ENCODE data around the gene ETS1. TPM values are rescaled to one million over a fixed set of nuclear protein-coding genes. Genes with fewer than 3 reads are reported as not detected.
"Not testable (repeated sequence)": the region's sequence is repeated elsewhere in the genome, so short reads cannot be mapped to it uniquely, and the experiment has no call there.

Gene ETS1
- total and polyA plus RNA-seq, 2 experiments from 2014 or later: 6.7 to 21.8 TPM

GRCh38 chr11:128450882-128451651 is 136.3 kb downstream of the ETS1 start:
- H3K4me3 ChIP-seq: no peak overlapping the region
- TF ChIP-seq, protein P1, sequence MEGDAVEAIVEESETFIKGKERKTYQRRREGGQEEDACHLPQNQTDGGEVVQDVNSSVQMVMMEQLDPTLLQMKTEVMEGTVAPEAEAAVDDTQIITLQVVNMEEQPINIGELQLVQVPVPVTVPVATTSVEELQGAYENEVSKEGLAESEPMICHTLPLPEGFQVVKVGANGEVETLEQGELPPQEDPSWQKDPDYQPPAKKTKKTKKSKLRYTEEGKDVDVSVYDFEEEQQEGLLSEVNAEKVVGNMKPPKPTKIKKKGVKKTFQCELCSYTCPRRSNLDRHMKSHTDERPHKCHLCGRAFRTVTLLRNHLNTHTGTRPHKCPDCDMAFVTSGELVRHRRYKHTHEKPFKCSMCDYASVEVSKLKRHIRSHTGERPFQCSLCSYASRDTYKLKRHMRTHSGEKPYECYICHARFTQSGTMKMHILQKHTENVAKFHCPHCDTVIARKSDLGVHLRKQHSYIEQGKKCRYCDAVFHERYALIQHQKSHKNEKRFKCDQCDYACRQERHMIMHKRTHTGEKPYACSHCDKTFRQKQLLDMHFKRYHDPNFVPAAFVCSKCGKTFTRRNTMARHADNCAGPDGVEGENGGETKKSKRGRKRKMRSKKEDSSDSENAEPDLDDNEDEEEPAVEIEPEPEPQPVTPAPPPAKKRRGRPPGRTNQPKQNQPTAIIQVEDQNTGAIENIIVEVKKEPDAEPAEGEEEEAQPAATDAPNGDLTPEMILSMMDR (IDR thresholded peaks at IDR 0.05; ENCODE audit: poor library complexity): no peak
- no peak for TF ChIP-seq EZH2phosphoT487 (IDR thresholded peaks at IDR 0.05; ENCODE audit: low read depth, severe bottlenecking, unreplicated experiment)
- H3K9me2 ChIP-seq (replicated peaks; ENCODE audit: insufficient read depth): no peaks in the 10 kb centered on the region
- H3K9me3 ChIP-seq (ENCODE audit: low read depth): no peaks in the 10 kb centered on the region
- peaks cover 15% of the 10 kb centered on the region for H3K4me1 ChIP-seq (ENCODE audit: insufficient read depth)
- no peak overlapping the region for H3K27ac ChIP-seq
- DNase-seq (ENCODE audit: low spot score): no peak
- H3K79me2 ChIP-seq: no peaks in the 10 kb centered on the region
- no peak overlapping the region for H3K4me2 ChIP-seq
- no peak overlapping the region for H2AFZ ChIP-seq
- H3K27me3 ChIP-seq: no peaks in the 10 kb centered on the region
- H4K20me1 ChIP-seq (ENCODE audit: insufficient read depth, poor library complexity, severe bottlenecking): no peaks in the 10 kb centered on the region
- no peaks in the 10 kb centered on the region for H3K36me3 ChIP-seq (replicated peaks; ENCODE audit: insufficient read depth, low read depth)
- WGBS (ENCODE audit: low lambda C conversion rate, missing lambda C conversion rate): 96% methylated on average over 20 of the region's 21 CpGs

DNA sequence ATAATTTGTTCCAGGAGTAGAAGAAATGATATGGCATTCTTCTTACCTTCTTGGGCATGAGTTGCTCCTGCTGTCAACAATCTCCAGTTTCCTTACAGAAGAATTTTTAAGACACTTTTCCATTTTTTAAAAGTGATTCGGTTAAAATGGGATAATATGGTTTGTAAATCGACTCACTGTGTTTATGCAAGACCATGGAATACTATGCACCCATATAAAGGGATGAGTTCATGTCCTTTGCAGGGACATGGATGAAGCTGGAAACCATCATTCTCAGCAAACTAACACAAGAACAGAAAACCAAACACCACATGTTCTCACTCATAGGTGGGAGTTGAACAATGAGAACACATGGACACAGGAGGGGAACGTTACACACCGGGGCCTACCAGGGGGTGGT is 136.9 kb downstream of the ETS1 start:
- not testable (repeated sequence) for H2AFZ ChIP-seq; H3K27me3 ChIP-seq; H3K9me3 ChIP-seq (ENCODE audit: low read depth); H3K4me2 ChIP-seq; DNase-seq (ENCODE audit: low spot score); H3K4me3 ChIP-seq; H4K20me1 ChIP-seq (ENCODE audit: insufficient read depth, poor library complexity, severe bottlenecking); H3K36me3 ChIP-seq (replicated peaks; ENCODE audit: insufficient read depth, low read depth); H3K9me2 ChIP-seq (replicated peaks; ENCODE audit: insufficient read depth); H3K27ac ChIP-seq; H3K79me2 ChIP-seq
- WGBS (ENCODE audit: low lambda C conversion rate, missing lambda C conversion rate): 85% methylated on average over 4 of the region's 4 CpGs
- H3K4me1 ChIP-seq (ENCODE audit: insufficient read depth): peaks cover 15% of the 10 kb centered on the region

GRCh38 chr11:128448981-128449713 is 138.2 kb downstream of the ETS1 start:
- Histone ChIP-seq H3K4me1 (ENCODE audit: insufficient read depth) (peaks cover 15% of the 10 kb centered on the region), H3K36me3 (replicated peaks; ENCODE audit: insufficient read depth, low read depth) (no peaks in the 10 kb centered on the region), H3K4me3 (no peak overlapping the region), H3K9me2 (replicated peaks; ENCODE audit: insufficient read depth) (no peaks in the 10 kb centered on the region), H3K79me2 (no peaks in the 10 kb centered on the region), H3K27ac (peak overlapping the region; percentile 98), H4K20me1 (ENCODE audit: insufficient read depth, poor library complexity, severe bottlenecking) (no peaks in the 10 kb centered on the region), H3K27me3 (no peaks in the 10 kb centered on the region), H3K4me2 (peak overlapping the region; percentile 3), H2AFZ (peak overlapping the region; percentile 3), H3K9me3 (ENCODE audit: low read depth) (no peaks in the 10 kb centered on the region)
- WGBS (ENCODE audit: low lambda C conversion rate, missing lambda C conversion rate): 84% methylated on average over 3 of the region's 3 CpGs
- no peak for DNase-seq (ENCODE audit: low spot score)
- TF ChIP-seq EZH2phosphoT487 (IDR thresholded peaks at IDR 0.05; ENCODE audit: low read depth, severe bottlenecking, unreplicated experiment): no peak
- TF ChIP-seq EZH2 (IDR thresholded peaks at IDR 0.05; ENCODE audit: borderline replicate concordance): no peak
- TF ChIP-seq, protein P1 (IDR thresholded peaks at IDR 0.05; ENCODE audit: poor library complexity): no peak

GRCh38 chr11:128448200-128448886 is 139.0 kb downstream of the ETS1 start:
- Histone ChIP-seq H3K4me2 (peak overlapping the region; percentile 65), H3K4me3 (no peak overlapping the region), H2AFZ (peak overlapping the region; percentile 3), H3K9me3 (ENCODE audit: low read depth) (no peaks in the 10 kb centered on the region), H3K27ac (peak overlapping the region; percentile 98), H4K20me1 (ENCODE audit: insufficient read depth, poor library complexity, severe bottlenecking) (no peaks in the 10 kb centered on the region), H3K36me3 (replicated peaks; ENCODE audit: insufficient read depth, low read depth) (no peaks in the 10 kb centered on the region), H3K4me1 (ENCODE audit: insufficient read depth) (peaks cover 12% of the 10 kb centered on the region), H3K9me2 (replicated peaks; ENCODE audit: insufficient read depth) (no peaks in the 10 kb centered on the region), H3K79me2 (no peaks in the 10 kb centered on the region), H3K27me3 (no peaks in the 10 kb centered on the region)
- WGBS (ENCODE audit: low lambda C conversion rate, missing lambda C conversion rate): 57% methylated on average over 7 of the region's 7 CpGs
- DNase-seq (ENCODE audit: low spot score): peak; percentile 89
- no peak for TF ChIP-seq EZH2phosphoT487 (IDR thresholded peaks at IDR 0.05; ENCODE audit: low read depth, severe bottlenecking, unreplicated experiment)
- TF ChIP-seq, protein P1 (IDR thresholded peaks at IDR 0.05; ENCODE audit: poor library complexity): peak; percentile 20
